ENCODE results near the gene ARVCF. TPM values are rescaled to one million over a fixed set of nuclear protein-coding genes. Genes with fewer than 3 reads are reported as not detected.

ARVCF gene
- total and polyA plus RNA-seq, 2 of the 8 experiments (the other 6 are each of a cell fraction or from before 2014, with no cell fraction given) = 31.0 to 43.2 TPM

DNA sequence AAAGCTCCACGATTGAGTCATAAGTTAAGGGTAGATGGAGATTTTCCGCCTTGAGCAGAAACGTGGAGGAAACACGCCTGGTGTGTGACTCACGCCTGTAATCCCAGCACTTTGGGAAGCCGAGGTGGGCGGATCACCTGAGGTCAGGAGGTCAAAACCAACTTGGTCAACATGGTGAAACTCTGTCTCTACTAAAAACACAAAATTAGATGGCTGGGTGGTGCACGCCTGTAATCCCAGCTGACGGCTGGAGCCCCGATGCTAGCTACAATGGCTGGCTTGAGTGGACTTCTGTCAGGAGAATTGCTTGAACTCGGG lies 46.1 kb upstream of the ARVCF start:
- ChIA-PET POLR2A (ENCODE audit: partially characterized antibody) (interaction anchor here (1.0 to 1.4 kb wide), 2 partner anchors 17 to 30 kb away, joined by 3 read pairs; partner anchors contain the start of gene DGCR8), CTCF (ENCODE audit: partially characterized antibody) (interaction anchor here (0.6 to 1.8 kb wide), 4 partner anchors 18 to 109 kb away, joined by 3 to 7 read pairs (median 4); no protein-coding TSS in a partner anchor)
- no peaks in the 10 kb centered on the region for H3K9me3 ChIP-seq (ENCODE audit: insufficient read depth in 2 of 2, low read depth in 1 of 2, low read length in 1 of 2)
- FAIRE-seq (no peak), DNase-seq (ENCODE audit: low read depth in 1 of 2, low spot score in 2 of 2) (no peak)
- H3K36me3 ChIP-seq (ENCODE audit: control insufficient read depth in 2 of 4, insufficient read depth in 4 of 4, low read length in 3 of 4) = no peaks in the 10 kb centered on the region
- 0 out of 2 replicates have a peak, but pooled peaks cover 2% of the 10 kb centered on the region for H3K23me2 ChIP-seq (ENCODE audit: low read depth, low read length)
- H3K14ac ChIP-seq (ENCODE audit: insufficient read length) = no peak overlapping the region
- H4K8ac ChIP-seq (ENCODE audit: extremely low read depth, insufficient read depth, low read length) = no peak overlapping the region
- H4K20me1 ChIP-seq (replicated peaks in 1 of 2; ENCODE audit: control insufficient read depth in 1 of 2, insufficient read depth in 2 of 2, low read length in 2 of 2) = peaks cover 0 to 6% of the 10 kb centered on the region in 2 experiments
- 83% methylated on average over 11 of the region's 11 CpGs; no CpG with 5 or more reads in 1 of the 2 experiments for WGBS, 2 experiments (ENCODE audit: extremely low coverage in 1 of 2, insufficient coverage in 1 of 2, insufficient read length in 1 of 2, insufficient replicate concordance in 2 of 2, low coverage in 1 of 2, low lambda C conversion rate in 2 of 2, missing lambda C conversion rate in 1 of 2)
- no peak overlapping the region for H2AFZ ChIP-seq (ENCODE audit: low read length)
- no peak overlapping the region for H2BK20ac ChIP-seq (ENCODE audit: low read length)
- no peak overlapping the region for H3K9ac ChIP-seq (replicated peaks in 1 of 4; ENCODE audit: extremely low read depth in 1 of 4, low read depth in 3 of 4, low read length in 3 of 4)
- no peak overlapping the region for H3K4me3 ChIP-seq (ENCODE audit: extremely low read depth in 1 of 4, insufficient read depth in 2 of 4, low read depth in 3 of 4, low read length in 4 of 4)
- H2BK15ac ChIP-seq (ENCODE audit: low read length) = no peak overlapping the region
- H3K18ac ChIP-seq (ENCODE audit: extremely low read depth, low read length) = no peak overlapping the region
- no peak overlapping the region for H3K56ac ChIP-seq (replicated peaks; ENCODE audit: insufficient read length, low read depth, low read length)
- no peaks in the 10 kb centered on the region for H3K79me2 ChIP-seq (ENCODE audit: control insufficient read depth in 1 of 2, insufficient read depth in 2 of 2, low read length in 2 of 2)
- no peak overlapping the region for H2AK5ac ChIP-seq (ENCODE audit: low read depth, low read length)
- no peak overlapping the region for H3K4ac ChIP-seq (replicated peaks; ENCODE audit: insufficient read length, low read depth, low read length)
- H2BK5ac ChIP-seq (ENCODE audit: low read depth, low read length) = no peak overlapping the region
- no peak overlapping the region for H4K91ac ChIP-seq (replicated peaks; ENCODE audit: insufficient read length, low read length)
- no peaks in the 10 kb centered on the region for H3K79me1 ChIP-seq (ENCODE audit: low read depth, low read length)
- no peak overlapping the region for H3K27ac ChIP-seq (ENCODE audit: low read depth, low read length)
- H3K27me3 ChIP-seq (replicated peaks in 1 of 4; ENCODE audit: control insufficient read depth in 3 of 4, extremely low read depth in 1 of 4, insufficient read depth in 3 of 4, low read length in 3 of 4) = no peaks in the 10 kb centered on the region
- H3K4me2 ChIP-seq (ENCODE audit: insufficient read depth in 1 of 2, low read depth in 2 of 2, low read length in 2 of 2) = no peak overlapping the region
- no peak overlapping the region for H4K5ac ChIP-seq (ENCODE audit: insufficient read length, low read depth, low read length)
- H2BK12ac ChIP-seq (ENCODE audit: low read depth, low read length) = no peak overlapping the region
- no peak overlapping the region for H2BK120ac ChIP-seq (replicated peaks; ENCODE audit: low read depth, low read length)
- H3K23ac ChIP-seq (ENCODE audit: insufficient read length) = no peak overlapping the region
- H3K4me1 ChIP-seq (replicated peaks in 1 of 4; ENCODE audit: control insufficient read depth in 3 of 4, insufficient read depth in 4 of 4, low read length in 3 of 4) = no peaks in the 10 kb centered on the region
- no peak for TF ChIP-seq TAF7 (optimal IDR thresholded peaks at IDR 0.05; ENCODE audit: borderline replicate concordance, low read depth, low read length)
- TF ChIP-seq TBP (IDR thresholded peaks at IDR 0.05; ENCODE audit: low read depth, low read length) = no peak
- no peak for TF ChIP-seq CREB1 (IDR thresholded peaks at IDR 0.05)
- no peak for TF ChIP-seq E2F6 (IDR thresholded peaks at IDR 0.05)
- no peak for TF ChIP-seq GABPA (IDR thresholded peaks at IDR 0.05; ENCODE audit: borderline replicate concordance, insufficient read depth, low read length)
- TF ChIP-seq FOSL1 (IDR thresholded peaks at IDR 0.05; ENCODE audit: insufficient read depth, low read depth, low read length) = no peak
- no peak for TF ChIP-seq BCL11A (IDR thresholded peaks at IDR 0.05; ENCODE audit: low read depth in 2 of 2, low read length in 2 of 2)
- no peak for TF ChIP-seq POLR2AphosphoS5 (IDR thresholded peaks at IDR 0.05; ENCODE audit: low read depth, low read length)
- no peak for TF ChIP-seq NANOG (IDR thresholded peaks at IDR 0.05; ENCODE audit: insufficient read depth, low read depth, low read length, poor library complexity, severe bottlenecking)
- no peak for TF ChIP-seq CEBPB (IDR thresholded peaks at IDR 0.05; ENCODE audit: low read depth, low read length)
- no peak for TF ChIP-seq NRF1 (IDR thresholded peaks at IDR 0.05; ENCODE audit: low read depth, low read length)
- TF ChIP-seq TCF12 (IDR thresholded peaks at IDR 0.05; ENCODE audit: low read depth, low read length) = no peak
- TF ChIP-seq, protein P1, sequence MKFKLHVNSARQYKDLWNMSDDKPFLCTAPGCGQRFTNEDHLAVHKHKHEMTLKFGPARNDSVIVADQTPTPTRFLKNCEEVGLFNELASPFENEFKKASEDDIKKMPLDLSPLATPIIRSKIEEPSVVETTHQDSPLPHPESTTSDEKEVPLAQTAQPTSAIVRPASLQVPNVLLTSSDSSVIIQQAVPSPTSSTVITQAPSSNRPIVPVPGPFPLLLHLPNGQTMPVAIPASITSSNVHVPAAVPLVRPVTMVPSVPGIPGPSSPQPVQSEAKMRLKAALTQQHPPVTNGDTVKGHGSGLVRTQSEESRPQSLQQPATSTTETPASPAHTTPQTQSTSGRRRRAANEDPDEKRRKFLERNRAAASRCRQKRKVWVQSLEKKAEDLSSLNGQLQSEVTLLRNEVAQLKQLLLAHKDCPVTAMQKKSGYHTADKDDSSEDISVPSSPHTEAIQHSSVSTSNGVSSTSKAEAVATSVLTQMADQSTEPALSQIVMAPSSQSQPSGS (IDR thresholded peaks at IDR 0.05; ENCODE audit: low read length) = no peak
